Astrocyte of the cerebellum (primary cell): ENCODE results near the gene GNAI2.
"Not testable (repeated sequence)": the region's sequence is repeated elsewhere in the genome, so short reads cannot be mapped to it uniquely, and the experiment has no call there.

Source experiments
- DNase-seq: peaks from one replicate; pipeline ENCODE4 v3.0.0-alpha.2; 2011; ENCODE audit warnings: low read depth
- H3K4me3 ChIP-seq: 2 replicates; pipeline ENCODE4 v1.5.1; 2011; ENCODE audit warnings: mild to moderate bottlenecking, low read depth, low read length, moderate library complexity
- in situ Hi-C: cut with HindIII; loops from 2 replicates; pipeline ENCODE4 v1.10.0; 2017; ENCODE audit warnings: low sequenced_read_pairs
- TF ChIP-seq, protein P1 (sequence below): IDR thresholded peaks from 2 replicates; pipeline ENCODE4 v1.5.1; 2012; ENCODE audit warnings: low read length, low read depth, moderate library complexity, mild to moderate bottlenecking; ENCODE audit errors: missing control alignments

Gene GNAI2

DNA sequence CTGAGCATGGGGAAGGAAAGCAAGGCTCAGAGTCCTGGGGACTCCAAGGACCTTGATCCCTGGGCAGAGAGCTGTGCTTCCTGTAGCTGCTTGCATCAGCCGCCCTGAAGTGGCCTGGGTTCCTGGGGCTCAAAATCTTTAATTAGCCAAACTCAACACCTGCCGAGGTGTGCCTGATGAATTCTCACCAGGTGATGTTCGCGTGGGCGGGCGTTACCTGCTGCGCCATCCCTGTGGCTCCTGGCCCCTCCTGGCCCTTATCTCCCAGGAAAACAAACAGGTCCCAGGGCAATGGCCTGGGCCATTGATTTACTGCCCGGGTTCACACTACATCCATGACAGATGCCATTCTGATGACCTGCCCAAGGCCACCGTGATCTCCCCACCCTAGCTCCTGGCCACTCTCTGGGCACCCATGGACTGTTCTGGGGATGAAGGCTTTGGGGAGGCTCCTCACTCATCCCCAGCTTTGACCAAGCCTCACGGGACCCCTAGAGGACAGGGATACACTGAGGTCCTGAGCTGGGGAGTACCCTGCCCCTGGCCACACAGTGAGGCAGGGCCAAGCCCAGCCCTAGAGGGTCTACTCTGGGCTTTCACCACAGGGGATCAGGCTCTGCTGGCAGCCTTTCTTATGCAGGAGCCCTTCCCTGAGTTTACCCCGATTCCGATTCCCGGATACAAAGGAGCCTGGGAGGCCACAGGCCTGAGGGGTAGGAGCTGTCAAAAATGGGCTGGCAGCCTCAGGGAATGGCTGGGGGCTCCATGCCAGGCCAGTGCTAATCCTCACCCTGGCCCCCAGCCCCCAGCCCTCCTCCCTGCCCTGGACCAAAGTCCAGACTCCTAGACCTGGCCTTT, 25.3 kb upstream of the GNAI2 start:
- DNase-seq, result no peak
- TF ChIP-seq, protein P1, sequence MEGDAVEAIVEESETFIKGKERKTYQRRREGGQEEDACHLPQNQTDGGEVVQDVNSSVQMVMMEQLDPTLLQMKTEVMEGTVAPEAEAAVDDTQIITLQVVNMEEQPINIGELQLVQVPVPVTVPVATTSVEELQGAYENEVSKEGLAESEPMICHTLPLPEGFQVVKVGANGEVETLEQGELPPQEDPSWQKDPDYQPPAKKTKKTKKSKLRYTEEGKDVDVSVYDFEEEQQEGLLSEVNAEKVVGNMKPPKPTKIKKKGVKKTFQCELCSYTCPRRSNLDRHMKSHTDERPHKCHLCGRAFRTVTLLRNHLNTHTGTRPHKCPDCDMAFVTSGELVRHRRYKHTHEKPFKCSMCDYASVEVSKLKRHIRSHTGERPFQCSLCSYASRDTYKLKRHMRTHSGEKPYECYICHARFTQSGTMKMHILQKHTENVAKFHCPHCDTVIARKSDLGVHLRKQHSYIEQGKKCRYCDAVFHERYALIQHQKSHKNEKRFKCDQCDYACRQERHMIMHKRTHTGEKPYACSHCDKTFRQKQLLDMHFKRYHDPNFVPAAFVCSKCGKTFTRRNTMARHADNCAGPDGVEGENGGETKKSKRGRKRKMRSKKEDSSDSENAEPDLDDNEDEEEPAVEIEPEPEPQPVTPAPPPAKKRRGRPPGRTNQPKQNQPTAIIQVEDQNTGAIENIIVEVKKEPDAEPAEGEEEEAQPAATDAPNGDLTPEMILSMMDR, result no peak
- in situ Hi-C loops, result no loop called here
- H3K4me3 ChIP-seq, result no peak overlapping the region

DNA sequence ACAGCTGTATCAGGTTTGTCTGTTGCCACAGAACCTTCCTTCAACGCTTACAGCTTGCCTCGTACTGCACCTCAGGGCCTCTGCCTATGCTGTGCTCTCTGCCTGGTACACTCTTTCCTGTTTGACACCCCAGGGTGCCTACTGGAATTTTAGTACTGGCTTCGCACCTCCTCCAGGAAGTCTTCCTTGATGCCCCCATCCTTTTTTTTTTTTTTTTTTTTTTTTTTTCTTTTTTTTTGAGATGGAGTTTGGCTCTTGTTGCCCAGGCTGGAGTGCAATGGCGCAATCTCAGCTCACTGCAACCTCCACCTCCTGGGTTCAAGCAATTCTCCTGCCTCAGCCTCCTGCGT, 24.7 kb upstream of the GNAI2 start:
- H3K4me3 ChIP-seq, DNase-seq, in situ Hi-C loops: not testable (repeated sequence)

DNA sequence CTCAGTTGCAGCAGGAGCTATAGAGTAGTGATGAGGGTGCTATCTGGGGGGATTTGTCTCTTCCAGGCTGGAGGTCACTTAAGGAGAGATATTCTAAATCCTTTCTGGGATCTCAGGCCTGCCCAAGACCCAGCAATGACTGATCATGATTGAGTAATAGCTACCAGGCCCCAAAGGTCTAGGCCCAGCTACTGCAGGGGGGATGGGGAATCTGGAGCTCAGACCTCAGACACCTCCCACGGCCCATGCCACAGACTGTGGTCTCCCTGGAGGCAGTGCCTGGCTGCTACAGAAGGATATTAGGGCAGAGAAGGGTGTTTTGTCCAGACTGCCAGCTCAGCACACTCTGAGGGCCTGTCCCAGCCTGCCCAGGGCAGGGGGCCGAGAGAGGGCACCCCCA, 24.1 kb upstream of the GNAI2 start:
- in situ Hi-C loops, result no loop called here
- DNase-seq, result no peak
- TF ChIP-seq, protein P1, result no peak
- no peak overlapping the region for H3K4me3 ChIP-seq

GRCh38 chr3:50212502-50212901, 23.5 kb upstream of the GNAI2 start:
- TF ChIP-seq, protein P1, result no peak
- H3K4me3 ChIP-seq, result no peak overlapping the region
- in situ Hi-C loops, result no loop called here
- no peak for DNase-seq

- no peak overlapping the region for H3K4me3 ChIP-seq
- in situ Hi-C loops, result no loop called here
- DNase-seq, result no peak
- TF ChIP-seq, protein P1, result no peak
These were observed 23.0 kb upstream of the GNAI2 start for GRCh38 chr3:50212971-50213370.

DNA sequence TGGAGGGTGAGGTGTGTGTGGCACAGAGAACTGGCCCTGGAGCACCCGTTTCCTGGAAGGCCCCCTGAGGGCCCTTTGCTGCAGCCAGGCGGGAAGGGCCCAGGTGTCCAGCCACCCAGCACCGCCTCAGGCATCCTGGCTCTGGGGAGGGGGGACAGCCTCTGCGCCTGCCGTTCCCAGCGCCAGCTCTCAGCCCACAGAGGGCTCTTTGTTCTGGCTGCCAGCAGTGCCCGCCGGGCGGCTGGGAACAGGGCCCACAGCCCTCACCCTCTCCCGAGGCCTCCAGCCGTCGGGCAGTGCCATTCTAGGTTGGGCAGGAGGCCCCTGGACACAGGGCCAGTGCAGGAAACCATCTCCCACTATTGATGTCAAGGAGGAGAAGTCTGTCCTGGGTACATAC, 22.6 kb upstream of the GNAI2 start:
- no peak for DNase-seq
- in situ Hi-C loops, result no loop called here

GRCh38 chr3:50214824-50215223, 21.2 kb upstream of the GNAI2 start:
- in situ Hi-C loops, result no loop called here
- no peak overlapping the region for H3K4me3 ChIP-seq
- no peak for DNase-seq
- TF ChIP-seq, protein P1, result no peak

More for the DNA sequence above, 22.6 kb upstream of the GNAI2 start:
- TF ChIP-seq, protein P1, result no peak
- no peak overlapping the region for H3K4me3 ChIP-seq
